Cortex of kidney (tissue), 1 donor: ENCODE data around the gene AKAP8L.
"Not testable (repeated sequence)": the region's sequence is repeated elsewhere in the genome, so short reads cannot be mapped to it uniquely, and the experiment has no call there.

Experiments
- DNase-seq: peaks from one replicate; lab custom pipeline; 2025; lab: John Stamatoyannopoulos, UW

AKAP8L gene

DNA sequence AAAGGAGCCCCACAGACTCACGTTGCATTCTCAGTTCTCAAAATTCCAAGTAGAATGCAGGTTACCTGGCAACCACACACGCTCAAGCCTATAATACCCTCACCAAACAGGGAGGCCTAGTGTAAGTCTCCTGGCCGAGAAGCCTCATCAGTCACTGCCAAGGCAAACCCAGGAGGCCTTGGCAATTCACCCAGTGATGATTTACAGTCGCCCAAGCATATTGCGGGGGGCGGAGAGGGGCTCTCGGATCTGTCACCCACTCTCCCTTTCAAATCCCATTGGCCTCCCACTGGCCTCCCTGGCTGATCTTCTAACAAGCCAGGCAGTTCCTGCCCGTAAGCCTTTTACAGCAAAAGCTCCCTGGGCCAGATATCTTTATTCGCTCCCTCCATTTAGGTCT lies 1.1 kb downstream of the AKAP8L start:
- no peak for DNase-seq

DNA sequence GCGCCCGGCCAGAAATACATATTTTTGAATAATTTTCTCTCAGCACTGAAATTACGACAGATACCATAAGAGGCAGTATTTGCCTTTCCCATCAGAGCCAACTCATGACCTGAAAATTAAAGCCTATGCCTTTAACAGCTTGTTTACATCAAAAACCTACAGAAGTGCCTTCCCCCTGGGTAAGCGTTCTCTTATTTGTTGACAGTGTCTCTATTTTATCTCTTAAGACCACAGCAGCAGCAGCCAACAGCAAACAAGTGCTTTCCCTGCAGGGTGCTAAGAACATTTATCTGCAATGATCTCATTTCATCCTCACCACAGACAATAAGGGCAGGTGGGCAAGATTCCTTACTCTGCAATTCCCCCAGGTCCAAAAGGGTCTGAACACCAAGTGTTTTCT lies 6.0 kb downstream of the AKAP8L start:
- no peak for DNase-seq

DNA sequence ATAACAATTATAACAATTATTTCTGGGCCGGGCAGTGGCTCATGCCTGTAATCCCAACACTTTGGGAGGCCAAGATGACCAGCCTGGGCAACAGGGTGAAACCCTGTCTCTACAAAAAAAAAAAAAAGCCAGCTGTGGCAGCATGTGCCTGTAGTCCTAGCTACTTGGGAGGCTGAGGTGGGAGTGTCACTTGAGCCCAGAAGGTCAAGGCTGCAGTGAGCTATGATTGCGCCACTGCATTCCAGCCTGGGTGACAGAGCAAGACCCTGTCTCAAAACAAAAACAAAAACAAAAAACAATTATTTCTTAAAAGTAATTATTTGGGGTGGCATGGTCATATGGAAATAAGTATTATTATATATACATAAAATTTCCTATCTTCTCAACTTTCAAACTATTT lies 7.4 kb downstream of the AKAP8L start:
- DNase-seq, result not testable (repeated sequence)

GRCh38 chr19:15404780-15405211 lies 14.0 kb downstream of the AKAP8L start:
- DNase-seq, result no peak

- DNase-seq, result no peak
Measured at GRCh38 chr19:15404097-15404779, 14.6 kb downstream of the AKAP8L start.

DNA sequence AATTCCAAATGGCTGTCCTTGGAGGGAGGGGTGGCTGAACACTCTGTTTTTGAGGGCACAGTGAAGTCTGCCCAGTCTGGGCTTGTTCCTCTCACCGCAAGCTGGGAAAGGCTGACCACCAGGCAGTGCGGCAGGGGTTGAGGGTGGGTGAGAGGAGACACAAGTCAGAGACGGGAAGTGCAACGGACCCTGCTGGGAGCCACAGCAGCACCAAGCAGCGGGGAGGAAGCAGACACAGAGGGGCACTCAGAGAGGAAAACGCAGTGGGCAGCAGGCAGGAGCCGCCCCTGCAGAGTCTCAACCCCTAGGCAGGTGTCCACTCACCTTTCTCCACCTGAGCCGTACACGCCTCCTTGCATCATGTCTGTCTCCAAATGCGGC lies 15.6 kb downstream of the AKAP8L start:
- DNase-seq, result no peak

DNA sequence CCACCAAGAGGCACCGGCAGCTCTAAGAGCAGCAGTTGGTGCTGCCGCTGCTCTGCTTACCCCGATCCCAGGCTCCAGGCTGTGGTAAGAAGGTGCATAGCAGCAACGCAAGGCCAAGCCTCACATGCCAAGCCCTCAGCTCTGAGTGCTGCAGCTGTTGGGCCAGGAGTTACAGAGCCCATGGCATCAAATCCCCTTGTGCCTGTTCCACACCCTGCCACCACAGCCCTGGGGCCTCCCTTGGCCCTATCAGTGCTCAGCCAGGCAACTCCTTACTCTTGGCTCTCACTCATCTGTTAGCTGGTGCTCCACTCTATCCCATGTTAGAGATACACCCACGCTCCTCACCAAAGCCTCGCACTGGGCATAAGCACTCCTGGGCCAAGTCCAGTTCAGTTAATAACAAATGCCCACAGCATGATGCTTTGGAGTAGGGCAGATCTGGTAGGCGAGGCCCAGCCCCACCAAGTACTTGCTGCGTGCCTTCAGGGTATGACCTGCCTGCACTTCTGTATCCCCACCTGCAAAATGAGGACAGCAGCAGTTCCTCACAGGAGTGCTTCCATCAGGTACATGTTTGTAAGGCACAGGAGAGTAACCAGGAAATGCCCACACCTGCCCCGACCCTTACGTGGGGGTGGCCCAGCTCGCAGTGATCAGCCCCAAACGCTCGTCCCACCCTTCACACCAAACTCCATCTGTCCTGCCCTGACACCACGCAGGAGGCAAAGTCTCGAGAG lies 16.2 kb downstream of the AKAP8L start:
- no peak for DNase-seq

DNA sequence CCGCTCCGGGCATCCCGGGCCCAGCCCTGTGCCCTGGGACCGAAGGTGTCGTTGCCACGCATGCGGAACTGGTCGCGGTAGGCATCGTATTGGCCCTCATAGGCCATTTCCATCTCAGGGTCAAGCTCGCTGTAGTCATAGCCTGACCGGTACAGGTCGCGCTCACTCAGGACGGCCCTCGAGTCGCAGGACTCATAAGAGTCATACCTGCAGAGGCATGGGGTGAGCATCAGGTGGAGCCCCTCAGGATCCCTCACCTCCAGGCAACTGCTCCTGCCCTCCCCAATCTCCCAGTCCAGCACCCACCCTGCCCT lies 17.4 kb downstream of the AKAP8L start:
- DNase-seq, result no peak

DNA sequence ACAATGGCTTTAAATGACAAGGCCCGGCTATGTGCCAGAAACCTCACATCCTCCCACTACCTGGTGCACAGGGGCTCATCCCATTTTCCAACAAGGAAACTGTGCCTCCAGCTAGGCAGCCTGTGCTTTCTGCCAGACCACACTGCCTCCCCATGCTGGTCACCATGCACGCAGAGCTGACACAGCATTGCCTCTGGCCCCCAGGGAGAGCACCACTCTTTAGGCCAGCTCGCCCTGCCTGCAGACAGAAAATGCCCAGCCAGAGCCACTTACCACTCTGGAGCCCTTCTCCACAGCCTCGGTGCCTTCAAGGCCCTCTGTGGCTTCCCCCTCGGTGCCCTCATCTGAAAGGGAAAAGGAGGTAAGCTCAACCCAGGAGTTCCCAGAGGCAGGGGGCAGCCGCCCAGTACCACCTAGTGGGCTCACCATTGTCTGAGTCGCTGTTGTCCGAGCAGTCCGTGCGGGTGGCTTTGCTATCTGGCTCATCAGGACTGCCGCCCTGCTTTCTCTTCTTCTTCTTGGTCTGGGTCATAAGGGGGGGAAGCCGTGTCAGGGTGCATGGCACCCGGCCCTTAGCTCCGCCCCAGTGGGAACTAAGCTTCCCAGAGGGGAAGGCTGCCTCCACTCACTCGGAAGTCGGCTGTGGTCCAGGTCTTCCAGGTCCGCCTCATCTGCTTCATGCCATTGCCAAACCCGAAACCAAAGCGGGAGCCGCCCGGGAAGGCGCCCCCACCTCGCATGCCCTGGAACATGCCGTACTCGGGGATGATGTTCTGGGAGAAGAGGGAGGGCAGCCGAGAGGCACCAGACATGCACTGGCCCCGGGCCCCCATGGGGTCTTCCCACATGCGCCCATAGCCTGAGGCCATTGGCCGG lies 18.0 kb downstream of the AKAP8L start:
- DNase-seq, result no peak

DNA sequence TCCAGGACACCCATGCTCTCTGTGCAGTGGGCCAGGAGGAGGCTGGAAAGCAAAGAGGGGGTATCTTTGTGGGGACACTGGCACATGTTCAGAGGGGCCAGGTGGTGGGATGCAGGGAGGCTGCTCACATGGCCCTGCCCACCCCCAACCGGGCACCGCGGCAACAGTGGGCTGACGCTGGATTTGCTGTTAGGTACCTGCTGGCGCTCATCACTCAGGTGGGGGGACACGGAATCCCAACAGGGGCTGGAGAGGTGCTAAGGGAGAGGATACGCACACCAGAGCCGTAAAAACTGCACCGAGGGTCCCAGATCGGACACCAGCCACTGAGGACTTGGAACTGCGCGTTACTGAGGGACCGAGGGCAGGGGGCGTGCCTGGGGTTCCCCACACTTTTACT lies 19.2 kb downstream of the AKAP8L start:
- no peak for DNase-seq

- no peak for DNase-seq
Measured at GRCh38 chr19:15399234-15399515, 19.6 kb downstream of the AKAP8L start.

- DNase-seq, result no peak
Measured at GRCh38 chr19:15398501-15399233, 20.1 kb downstream of the AKAP8L start.

DNA sequence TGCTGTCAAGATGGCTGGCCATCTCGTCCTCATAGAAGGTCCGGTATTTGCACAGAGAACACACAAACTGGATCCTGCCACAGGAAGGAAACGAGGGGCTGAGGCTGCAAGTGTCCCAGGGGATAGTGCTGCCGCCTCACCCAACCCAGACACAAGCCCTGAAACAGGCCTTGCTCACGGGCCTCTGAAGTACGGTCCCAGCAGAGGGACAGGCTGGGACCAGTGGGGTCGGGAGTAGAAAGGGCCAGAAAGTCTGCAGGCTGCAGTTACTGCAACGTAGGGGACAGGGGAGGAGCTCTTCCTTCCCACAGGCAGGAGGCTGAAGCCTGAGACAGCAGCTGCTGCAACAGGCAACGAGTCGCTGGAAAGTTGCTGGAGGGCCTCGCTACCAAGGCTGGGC lies 21.0 kb downstream of the AKAP8L start:
- no peak for DNase-seq

DNA sequence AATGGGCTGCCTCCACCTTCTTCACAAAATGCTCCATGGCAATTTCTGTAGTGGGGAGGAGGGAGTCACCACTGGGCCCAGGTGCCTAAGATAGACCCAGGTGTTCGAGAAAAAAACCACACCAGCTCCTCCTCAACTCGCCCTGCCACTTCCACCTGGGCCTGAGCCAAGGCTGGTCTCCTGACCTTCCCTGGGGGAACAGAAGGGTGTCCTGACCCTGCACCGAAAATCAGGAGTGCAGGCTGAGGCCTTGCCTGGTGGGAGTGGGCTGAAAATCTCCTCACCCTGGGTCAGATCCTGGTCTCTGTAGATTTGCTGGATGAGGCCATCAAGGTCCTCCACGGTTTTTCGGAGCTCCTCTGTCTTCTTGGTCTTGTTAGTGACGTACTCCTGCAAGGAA lies 21.6 kb downstream of the AKAP8L start:
- no peak for DNase-seq

GRCh38 chr19:15396436-15396835 lies 22.4 kb downstream of the AKAP8L start:
- no peak for DNase-seq

DNA sequence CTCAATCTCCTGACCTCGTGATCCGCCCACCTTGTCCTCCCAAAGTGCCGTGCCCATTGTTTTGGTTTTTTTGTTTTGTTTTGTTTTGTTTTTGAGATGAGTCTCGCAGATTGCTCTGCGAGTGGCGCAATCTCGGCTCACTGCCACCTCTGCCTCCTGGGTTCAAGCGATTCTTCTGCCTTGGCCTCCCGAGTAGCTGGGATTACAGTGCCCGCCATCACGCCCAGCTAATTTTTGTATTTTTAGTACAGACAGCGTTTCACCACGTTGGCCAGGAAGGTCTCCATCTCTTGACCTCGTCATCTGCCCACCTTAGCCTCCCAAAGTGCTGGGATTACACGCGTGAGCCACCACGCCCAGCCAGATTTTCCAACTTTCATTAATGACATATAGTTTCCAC lies 23.5 kb downstream of the AKAP8L start:
- DNase-seq, result not testable (repeated sequence)

DNA sequence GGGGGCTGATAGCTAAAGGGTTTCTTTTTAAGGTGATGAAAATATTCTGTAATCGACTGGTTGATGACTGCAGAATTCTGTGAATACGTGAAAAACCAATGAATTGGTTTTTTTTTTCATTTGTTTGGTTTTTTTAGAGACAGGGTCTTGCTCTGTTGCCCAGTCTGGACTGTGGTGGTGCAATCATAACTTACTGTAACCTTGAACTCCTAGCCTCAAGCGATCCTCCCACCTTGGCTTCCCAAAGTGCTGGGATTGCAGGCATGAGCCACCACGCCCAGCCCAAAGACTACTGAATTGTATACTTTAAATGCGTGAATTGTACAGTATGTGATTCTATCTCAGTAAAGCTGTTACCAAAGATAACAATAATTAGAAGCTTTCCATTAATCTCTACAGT lies 24.4 kb downstream of the AKAP8L start:
- DNase-seq, result no peak

- no peak for DNase-seq
Measured at GRCh38 chr19:15393963-15394362, 24.8 kb downstream of the AKAP8L start.

GRCh38 chr19:15390814-15391213 lies 28.0 kb downstream of the AKAP8L start:
- no peak for DNase-seq

GRCh38 chr19:15381864-15382263 lies 36.9 kb downstream of the AKAP8L start:
- no peak for DNase-seq

DNA sequence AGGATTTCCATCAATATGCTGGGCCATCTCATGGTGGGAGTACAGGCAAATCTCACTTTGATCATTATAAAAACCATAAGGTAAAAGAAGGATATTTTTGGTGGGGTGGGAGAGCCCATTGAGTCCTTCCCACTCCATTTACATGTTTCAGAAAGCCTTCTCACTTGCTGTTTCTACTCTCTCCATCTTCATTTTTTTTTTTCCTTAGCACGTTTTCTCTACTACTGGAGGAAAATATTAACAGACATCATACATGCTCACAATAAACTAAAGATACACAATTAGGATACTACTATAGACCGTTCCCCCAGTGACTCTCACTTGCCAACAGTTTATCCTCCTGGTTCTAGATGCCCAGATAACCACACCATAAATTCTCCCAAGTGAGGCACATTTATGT lies 37.4 kb downstream of the AKAP8L start:
- no peak for DNase-seq

GRCh38 chr19:15379999-15380647 lies 38.7 kb downstream of the AKAP8L start:
- DNase-seq, result no peak
